H4 (cell line): Measurements from ENCODE around the gene TEX26. TPM values are rescaled to one million over a fixed set of nuclear protein-coding genes. Genes with fewer than 3 reads are reported as not detected.
"Not testable (repeated sequence)": the region's sequence is repeated elsewhere in the genome, so short reads cannot be mapped to it uniquely, and the experiment has no call there.

Experiments used
- DNase-seq: peaks from one replicate; pipeline ENCODE4 v3.0.0-alpha.2; 2015; ENCODE audit warnings: low spot score
- total RNA-seq: library from RNA; depleted of rRNA; stranded (reverse); fragments of >200 nt; shearing (Covaris generic); gene quantifications from 2 replicates; pipeline ENCODE4 v1.2.3, GENCODE V29; 2014

The TEX26 gene
- total RNA-seq, 1 experiment from 2014 or later: not detected

DNA sequence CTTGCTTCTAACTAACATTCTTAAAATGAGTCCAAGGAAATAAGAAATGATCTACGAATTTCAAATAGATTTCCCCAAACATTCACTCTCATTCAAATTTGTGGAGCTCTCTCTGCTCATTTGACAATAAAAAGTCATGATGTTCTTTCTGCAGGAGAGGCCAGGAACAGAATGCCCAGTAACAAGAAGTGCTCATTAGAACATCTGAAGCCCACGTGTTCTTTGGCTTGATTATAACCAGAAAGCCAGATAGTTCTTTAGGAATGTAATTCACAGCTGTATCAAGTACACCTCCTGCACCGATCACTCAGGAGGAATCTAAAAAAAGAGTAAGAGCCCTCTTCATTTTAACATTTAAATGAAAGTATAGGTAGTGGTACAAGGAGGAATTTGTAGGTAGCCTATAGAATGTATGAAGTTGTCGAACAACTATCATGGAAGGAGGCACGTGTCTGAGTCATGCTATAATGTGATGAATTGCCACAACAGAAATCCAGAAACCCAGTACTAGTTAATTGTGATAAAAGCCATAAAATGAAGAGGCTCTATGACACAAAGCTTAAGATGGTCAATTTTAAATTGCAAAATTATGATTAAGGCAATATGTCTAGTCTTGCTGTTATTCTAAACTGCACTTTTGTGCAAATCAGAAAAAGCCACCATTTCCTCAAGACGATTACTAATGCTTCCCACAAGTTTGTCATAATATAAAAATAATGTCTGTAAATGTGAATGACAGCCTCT lies 13.6 kb upstream of the TEX26 start:
- DNase-seq: no peak

DNA sequence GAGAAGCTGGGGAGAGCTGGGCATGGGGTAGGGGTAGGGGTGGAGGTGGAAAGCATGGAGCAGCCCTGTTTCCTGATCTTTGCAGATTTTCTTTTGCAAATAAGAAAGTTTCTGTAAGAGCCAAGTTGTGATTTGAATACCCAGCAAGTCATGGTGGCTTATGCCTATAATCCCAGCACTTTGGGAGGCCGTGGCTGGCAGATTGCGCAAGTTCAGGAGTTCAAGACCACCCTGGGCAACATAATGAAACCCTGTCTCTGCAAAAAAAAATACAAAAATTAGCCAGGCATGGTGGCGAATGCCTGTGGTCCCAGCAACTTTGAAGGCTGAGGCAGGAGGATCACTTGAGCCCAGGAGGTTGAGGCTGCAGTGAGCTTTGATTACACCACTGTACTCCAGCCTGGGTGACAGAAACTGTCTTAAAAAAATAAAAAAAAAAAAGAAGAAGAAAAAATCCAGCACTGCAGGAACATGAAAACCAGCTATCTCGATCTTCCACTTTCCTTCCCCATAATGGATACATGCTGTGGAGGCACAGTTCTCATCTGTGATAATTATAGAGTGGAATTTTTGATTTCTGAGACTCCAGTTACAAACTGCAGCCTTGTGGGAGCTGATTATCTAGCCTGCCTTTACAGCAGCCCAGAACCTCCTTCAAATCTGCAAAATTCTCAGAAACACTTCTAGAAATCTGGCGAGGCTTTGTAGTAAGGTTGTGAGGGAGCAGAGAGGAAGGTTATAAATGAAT lies 12.1 kb upstream of the TEX26 start:
- DNase-seq: no peak

DNA sequence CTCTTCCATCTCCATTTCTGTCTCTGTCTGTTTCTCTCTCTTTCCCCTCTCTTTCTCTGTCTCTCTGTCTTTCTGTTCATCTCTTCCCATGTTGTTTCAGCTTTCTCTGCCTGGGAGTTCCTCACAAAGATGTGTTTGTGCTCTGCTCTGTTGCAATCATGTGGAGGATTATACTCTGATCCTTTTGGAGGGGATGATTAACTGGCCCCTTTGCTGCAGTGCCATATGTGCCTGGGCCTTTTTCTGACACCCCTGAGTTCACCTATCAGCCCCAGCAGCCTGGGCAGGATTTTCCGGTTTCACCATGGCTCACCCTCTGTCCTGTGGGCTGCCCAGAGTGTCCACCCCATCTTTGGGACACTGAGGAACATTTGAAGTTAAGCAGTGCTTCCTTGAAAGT lies 9.0 kb upstream of the TEX26 start:
- DNase-seq: no peak

DNA sequence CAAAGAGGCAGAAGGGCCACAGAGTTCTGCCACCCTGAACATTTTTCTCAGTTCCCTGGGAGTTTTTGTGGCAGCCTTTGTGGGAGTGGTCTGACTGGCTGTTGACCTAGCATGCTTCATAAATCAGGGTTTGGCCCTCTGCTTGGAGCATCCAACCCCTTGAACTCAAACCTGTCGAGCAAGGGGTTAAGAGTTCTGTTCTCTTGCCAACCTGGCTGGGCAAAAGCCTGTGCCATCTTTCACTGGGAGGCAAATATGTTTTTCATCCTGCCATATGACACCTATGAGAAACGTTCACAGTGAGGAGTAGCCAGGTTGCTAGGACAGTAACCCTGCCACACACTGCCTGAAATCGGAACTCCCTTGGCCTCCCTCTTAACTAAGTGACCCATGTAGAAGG lies 7.7 kb upstream of the TEX26 start:
- no peak for DNase-seq

DNA sequence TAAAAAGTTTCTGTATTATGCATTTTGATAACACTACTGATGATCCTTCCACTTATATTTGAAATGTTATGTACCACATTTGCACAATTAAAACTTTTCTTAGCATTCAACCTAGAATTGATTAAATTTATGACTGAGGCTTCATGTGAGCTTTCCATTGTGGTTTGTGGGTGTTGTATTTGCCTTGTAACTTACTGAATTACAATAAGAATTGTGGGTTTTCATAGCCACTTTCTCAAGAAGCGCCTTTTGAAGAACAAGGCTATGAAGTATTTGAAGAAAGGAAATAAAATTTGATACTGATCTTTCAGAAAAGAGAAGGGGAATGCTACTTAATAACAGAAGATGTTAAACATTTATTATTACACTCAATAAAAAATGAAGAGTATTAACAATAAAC lies 7.0 kb upstream of the TEX26 start:
- no peak for DNase-seq

DNA sequence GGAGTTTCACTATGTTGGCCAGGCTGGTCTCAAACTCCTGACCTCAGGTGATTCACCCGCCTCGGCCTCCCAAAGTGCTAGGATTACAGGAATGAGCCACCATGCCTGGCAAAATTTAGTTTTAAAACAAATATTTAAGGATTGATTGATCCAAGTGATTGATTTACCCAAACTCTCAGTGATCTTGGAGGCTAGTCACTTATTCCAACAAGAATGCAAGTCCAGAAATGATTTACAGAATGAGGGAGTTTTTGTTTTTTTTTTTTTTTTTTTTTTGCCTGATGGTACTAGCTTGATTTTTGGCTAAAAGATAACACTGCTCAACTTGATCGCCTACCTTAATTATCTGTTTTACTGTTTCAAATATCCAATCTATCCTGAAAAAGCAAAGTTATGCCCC lies 5.7 kb upstream of the TEX26 start:
- DNase-seq: no peak

DNA sequence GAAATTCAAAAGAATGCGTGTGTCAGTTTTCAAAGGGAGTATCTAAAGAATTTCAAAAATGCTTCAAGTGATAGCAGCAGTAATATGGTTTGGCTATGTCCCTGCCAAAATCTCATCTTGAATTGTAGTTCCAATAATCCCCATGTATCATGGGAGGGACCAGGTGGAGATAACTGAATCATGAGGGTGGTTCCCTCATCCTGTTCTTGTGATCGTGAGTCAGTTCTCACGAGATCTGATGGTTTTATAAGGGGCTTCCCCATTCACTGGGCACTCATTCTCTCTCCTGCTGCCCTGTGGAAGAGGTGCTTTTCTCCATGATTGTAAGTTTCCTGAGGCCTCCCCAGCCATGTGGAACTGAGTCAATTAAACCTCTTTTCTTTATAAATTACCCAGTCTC lies 5.3 kb upstream of the TEX26 start:
- not testable (repeated sequence) for DNase-seq

DNA sequence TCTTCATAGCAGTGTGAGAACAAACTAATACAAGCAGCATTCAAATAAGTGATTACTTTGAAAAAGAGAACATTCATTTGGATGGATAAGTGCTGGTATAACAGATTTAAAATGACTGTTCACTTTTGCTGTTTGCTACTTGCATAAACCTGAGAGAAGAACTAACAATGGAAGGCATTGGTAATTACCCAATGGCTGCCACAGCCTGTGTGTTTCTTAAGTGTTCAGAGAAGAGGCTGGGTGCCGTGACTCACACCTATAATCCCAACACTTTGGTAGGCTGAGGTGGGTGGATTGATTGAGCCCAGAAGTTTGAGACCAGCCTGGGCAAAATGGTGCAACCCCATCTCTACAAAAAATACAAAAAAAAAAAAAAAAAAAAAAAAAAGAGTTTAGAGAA lies 4.9 kb upstream of the TEX26 start:
- DNase-seq: no peak

DNA sequence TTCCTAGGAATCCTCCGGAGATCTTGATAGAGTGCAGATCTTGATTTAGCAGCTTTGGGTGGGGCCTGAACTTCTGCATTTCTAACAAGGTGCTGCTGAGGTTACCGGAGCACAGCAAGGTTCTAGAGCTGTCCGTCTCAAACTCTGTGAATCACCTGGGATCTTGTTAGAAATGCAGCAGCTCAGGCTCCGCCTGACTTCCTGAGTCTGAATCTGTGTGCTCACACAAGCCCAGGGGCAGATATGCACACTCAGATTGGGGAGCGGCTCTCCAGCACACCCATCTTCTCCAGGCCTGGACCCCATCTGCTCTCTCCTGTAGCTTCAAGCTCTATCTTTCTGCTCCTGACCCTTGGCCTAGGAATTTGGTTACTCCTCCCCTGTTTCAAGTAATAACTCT lies 3.5 kb upstream of the TEX26 start:
- no peak for DNase-seq

DNA sequence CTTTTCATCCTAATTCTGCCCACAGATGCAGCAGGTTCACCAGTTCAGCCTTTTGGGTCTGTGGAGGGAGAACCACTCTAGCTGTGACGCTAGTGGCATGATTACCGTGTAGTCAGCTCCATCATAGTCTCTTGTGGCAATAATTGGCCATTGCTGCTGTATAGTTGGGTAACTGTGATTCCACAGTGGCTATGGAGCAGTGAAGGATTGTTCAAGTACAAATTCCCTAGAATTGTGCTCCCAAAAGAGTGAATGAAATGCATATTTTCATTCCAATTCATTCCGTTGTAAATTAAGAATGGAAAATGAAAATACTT lies 856 bp downstream of the TEX26 start:
- no peak for DNase-seq

DNA sequence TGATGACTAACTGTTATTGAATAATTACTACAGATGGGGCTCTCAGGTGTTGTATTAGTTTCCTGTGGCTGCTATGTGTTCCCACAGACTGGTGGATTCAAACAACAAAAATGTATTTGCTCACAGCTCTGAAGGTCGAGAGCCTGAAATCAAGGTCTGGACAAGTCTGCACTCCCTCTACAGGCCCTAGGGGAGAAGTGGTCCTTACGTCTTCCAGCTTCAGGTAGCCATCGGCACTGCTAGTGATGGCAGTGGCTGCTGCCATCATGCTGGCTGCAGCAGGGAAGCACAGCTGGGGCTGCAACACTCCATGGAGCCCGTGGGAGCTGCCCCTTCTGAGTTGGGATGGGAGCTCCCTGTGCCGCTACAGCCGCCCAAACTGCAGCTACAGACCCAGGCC lies 1.9 kb downstream of the TEX26 start:
- DNase-seq: no peak

DNA sequence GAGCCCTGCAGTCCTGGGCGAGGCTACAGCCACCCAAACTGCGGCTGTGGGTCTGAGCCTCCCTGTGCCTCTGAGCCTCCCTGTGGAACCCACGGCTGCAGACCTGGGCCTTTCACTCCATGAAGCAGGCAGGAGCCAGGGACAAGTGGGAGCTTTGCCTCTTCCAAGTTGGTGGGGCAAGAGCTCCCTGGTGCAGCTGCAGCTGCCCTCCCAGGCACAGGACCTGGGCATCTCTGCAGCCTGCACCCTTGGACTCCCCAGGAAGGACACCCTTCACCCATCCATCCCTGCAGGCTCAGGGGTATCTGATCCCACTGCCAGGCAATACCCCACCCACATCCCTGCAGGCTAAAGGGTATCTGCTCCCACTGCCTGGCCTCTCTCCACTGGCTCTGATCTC lies 2.3 kb downstream of the TEX26 start:
- DNase-seq: no peak

DNA sequence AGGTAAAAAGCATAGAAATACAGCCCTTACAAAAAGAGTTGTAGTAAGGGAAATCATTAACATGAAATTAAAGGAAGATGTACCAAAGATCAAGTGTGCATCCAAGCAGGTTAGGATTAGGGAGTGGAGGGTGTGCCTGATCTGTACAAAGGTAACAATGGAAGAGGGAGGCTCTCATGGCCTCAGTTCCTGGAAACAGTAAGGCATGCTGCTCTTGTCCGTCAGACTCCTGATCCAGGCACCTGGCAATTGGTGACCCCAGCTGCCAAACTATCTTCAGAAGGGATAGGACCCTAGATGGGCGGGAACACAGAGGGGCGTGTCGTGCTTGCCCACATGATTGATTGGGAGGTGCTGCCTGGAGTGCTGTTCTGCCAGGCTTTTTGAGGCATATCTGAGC lies 4.5 kb downstream of the TEX26 start:
- no peak for DNase-seq

DNA sequence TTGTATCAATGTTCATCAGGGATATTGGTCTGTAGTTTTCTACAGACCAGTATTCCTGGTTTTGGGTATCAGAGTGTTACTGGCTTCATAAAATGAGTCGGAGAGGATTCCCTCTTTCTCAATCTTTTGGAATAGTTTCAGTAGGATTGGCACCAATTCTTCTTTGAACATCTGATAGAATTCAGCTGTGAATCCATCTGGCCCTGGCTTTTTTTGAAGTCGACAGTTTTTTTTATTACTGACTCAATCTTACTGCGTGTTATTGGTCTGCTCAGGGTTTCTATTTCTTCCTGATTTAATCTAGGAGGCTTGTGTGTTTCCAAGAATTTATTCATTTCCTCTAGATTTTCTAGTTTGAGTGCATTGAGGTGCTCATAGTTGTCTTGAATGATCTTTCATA lies 11.4 kb downstream of the TEX26 start:
- DNase-seq: no peak

DNA sequence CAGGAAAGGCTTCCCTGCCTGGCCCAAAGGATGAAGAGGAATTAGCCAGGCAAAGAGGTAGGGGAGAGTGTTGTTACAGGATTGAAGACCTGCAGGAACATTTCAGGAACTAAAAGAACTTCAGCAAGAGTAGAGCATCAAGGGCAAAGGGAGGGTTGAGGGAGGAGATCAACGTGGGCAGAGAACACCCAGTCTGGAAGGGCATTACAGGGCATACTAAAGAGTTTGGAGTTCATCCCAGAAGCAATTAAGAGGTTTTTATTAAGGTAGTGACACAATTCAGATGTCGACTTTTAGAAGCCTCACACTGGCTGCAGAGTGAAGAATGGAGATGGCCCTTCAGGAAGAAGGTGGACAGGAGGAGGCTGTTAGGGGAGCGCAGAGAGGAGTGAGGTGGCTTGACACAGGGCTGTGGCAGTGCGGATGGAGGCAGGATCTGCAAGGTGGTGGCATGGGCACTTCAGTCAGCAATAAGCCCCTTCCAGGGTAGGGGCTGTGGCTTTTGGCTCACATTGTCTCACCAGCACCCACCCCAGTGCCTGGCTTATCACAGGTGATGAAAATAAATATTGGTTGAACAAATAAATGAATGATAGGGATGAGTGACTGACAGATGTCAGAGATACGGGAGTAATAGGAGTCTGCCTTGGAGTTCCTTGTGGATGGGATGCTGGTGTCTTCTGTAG lies 24.9 kb downstream of the TEX26 start:
- no peak for DNase-seq

DNA sequence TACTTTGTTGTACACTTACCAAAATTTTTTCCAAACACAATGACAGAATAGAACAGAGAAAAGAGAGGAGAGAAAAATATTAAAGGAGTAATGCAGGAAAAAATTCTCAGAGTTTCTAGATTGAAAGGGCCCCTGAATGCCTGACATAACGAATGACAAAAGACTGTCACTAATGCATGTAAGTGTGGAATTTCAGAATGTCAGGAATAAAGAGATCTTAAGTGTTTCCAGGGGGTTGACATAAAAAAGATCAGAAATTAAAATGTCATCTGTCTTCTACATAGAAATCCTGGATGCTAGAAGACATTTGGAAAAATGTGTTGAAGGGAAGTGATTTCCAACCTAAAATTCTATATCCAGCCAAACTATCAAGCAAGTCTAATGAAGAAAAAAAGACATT lies 27.2 kb downstream of the TEX26 start:
- no peak for DNase-seq

DNA sequence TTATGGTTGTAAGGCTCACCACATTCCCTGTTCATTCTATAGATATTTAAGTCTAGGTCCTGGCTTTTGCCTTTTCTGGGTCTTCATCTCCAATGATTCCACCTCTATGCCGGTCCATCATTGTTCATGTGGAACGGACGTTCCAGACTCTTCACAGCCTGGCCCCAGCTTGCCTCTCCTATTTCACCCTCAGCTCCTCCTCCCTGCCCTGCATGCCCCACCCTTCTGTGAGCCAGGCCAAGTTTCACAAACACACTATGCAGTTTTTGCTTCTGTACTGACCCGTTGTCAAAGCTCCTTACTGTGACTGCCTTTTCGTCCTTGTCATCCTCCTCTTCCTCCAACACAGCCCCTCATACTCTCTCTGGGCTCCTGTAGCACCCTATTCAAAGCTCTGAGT lies 31.3 kb downstream of the TEX26 start:
- DNase-seq: peak; percentile 13

DNA sequence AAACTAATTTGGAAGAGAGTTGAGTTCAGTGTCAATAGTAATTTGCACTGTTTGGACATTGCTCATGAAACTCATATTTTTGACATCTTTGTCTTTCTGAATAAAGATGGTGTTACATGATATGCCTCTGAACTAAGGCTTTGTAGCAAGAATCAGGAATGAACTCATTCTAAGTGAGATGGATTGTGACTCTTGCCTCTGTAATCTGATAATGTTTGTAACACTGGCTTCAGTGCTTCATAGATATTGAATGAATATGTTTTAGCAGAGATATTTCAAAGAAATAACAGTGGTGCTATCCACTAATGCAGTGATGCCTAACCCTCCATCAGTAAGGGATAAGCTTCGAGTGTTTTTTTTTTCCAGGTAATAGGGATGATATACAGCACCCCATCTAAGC lies 32.9 kb downstream of the TEX26 start:
- no peak for DNase-seq

DNA sequence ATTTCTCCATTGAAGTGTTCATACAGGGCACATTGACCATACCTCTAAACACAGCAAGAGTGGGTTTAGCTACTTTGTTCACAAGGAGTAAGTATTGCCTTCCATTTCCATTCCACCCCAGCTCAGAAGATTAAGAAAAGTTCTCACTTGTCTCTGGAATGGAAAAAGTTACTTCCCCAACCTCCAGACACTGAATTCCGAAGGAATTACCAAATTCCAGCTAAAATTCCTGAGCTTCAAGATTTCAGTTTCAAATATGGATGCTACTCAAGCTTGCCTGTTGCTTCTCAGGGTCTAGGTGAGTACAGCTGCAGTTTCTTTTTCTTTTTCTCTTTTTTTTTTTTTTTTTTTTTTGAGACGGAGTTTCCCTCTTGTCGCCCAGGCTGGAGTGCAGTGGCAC lies 33.6 kb downstream of the TEX26 start:
- no peak for DNase-seq

DNA sequence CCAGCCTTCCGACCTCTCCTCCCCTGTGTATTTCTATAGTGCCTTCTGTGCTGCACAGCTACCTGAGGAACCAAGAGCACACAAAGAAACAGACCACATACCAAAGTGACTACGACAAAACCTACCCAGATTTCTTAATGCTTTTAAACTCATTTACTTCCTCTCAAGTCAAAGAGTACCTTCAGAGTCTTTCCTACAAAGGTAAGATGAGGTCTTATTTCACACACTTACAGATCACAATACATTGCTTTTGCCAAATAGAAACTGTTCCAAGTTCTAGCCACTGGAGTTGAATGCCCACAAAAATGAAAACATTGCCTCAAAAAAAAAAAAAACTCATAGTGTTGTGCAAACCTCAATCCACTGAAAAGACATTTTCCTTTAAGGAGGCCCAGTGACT lies 36.4 kb downstream of the TEX26 start:
- DNase-seq: peak; percentile 29

DNA sequence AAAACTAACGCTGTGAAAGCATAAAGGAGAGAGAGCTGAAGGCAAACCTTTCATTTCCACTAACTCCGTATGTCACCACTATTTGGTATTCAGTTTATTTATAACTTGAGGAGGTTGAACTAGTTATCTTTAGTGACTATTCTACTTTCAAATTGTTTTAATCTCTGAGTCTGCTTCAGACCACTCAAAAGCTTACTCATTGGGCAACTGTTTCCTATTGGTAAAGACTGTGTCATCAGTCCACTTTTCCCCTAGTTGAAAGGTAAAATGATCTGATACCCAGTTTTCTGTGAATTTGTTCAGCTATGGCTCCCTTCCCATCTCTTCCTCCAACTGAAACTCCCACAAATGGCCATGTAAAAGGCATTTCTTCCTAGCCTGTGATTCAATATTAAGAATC lies 39.1 kb downstream of the TEX26 start:
- DNase-seq: no peak

DNA sequence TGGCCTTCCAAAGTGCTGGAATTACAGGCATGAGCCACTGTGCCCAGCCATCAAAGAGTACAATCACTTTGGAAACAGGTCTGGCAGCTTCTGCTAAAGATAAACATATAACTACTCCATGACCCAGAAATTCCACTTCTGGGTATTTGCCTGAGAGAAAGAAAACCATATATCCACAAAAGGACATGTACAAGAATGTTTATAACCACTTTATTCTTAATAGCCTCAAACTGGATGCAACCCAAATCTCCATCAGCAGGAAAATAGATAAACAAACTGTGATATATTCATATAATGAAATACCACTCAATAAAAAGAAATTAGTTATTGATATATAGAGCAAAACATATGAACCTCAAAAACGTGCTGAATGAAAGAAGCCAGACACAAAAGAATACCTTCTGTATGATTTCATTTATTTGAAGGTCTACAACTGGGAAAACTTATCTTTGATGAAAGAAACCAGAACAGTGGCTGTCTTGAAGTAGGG lies 40.5 kb downstream of the TEX26 start:
- DNase-seq: peak; percentile 39

DNA sequence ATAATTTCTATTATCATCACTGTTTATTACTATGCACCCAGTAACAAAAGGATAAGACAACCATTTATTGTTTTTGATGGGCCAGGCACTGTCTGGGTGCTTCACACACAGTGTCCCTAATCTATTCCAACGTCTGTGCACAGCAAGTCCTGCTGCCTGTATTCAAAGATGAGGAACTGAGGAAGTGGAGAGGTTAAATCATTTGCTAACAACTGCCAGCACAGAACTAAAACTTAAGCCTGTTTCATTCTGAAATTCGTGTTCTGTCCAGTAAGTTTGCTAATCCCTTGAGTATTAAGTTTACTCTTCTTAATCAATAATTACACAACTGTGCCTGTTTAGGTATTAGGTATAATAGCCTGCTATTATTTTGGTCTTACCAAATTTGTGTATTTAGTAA lies 41.9 kb downstream of the TEX26 start:
- DNase-seq: no peak
